Endothelial cell of umbilical vein (primary cell): Measurements from ENCODE around the gene ACE. TPM values are rescaled to one million over a fixed set of nuclear protein-coding genes. Genes with fewer than 3 reads are reported as not detected.

ENCODE experiments used
- BruUV-seq: library from RNA; stranded (reverse); fragments of 400-500 nt; replicated peaks from 2 replicates; lab custom pipeline; 2021; lab: Mats Ljungman, UMichigan
- CTCF ChIA-PET: fragments of 300-600, 350-600 bp; sonication (Branson Sonifier 250); formaldehyde crosslinking; loops from one replicate; lab custom pipeline; 2021; ENCODE audit warnings: antibody characterized with exemption, inconsistent platforms; lab: Charles Lee
- POLR2A ChIA-PET: fragments of 300-600, 350-600 bp; sonication (Branson Sonifier 250); formaldehyde crosslinking; loops from one replicate; lab custom pipeline; 2021; ENCODE audit warnings: antibody characterized with exemption, inconsistent platforms; lab: Charles Lee
- DNase-seq: peaks from one replicate; pipeline ENCODE4 v3.0.0-alpha.2; 2011; ENCODE audit warnings: low read depth, low spot score
- FAIRE-seq: peaks from 2 replicates; lab custom pipeline; 2011; peaks lifted over from hg19 to GRCh38; lab: Jason Lieb, UNC
- H2AFZ ChIP-seq: 2 replicates; pipeline ENCODE4 v1.6.0; 2012; ENCODE audit warnings: low read depth, low read length, control low read depth, inconsistent platforms
- H3K27ac ChIP-seq: 2 replicates; pipeline ENCODE4 v1.5.1; 2011; ENCODE audit warnings: low read depth, mild to moderate bottlenecking, control low read depth, low read length, moderate library complexity; ENCODE audit not compliant: insufficient read depth
- H3K27me3 ChIP-seq, 2 experiments: 2 replicates each; pipeline versions ENCODE4 v1.6.0 to v1.6.1; 2011; ENCODE audit warnings: low read length in 2 of 2, mixed read lengths in 1 of 2; ENCODE audit not compliant: control insufficient read depth in 2 of 2, insufficient read depth in 2 of 2
- H3K36me3 ChIP-seq, 2 experiments: 2 replicates in 1 of 2; 3 replicates in 1 of 2; pipeline ENCODE4 v1.5.1; 2011; ENCODE audit warnings: low read length in 2 of 2, mild to moderate bottlenecking in 1 of 2, moderate library complexity in 1 of 2; ENCODE audit not compliant: control insufficient read depth in 2 of 2, insufficient read depth in 2 of 2; ENCODE audit errors: extremely low read depth in 1 of 2
- H3K4me1 ChIP-seq: 3 replicates; pipeline ENCODE4 v1.5.1; 2011; ENCODE audit warnings: mild to moderate bottlenecking, low read length; ENCODE audit not compliant: control insufficient read depth, insufficient read depth; ENCODE audit errors: extremely low read depth
- H3K4me2 ChIP-seq: 2 replicates; pipeline ENCODE4 v1.6.1; 2011; ENCODE audit warnings: low read length, control low read depth, mixed read lengths; ENCODE audit not compliant: insufficient read depth
- H3K4me3 ChIP-seq, 3 experiments: fragments of 200-600 bp in 1 of 3; sonication (generic), shearing (Covaris generic) in 1 of 3; replicated peaks in 1 of 3; 2 replicates each; pipeline ENCODE4 v1.5.1; 2011 to 2016; ENCODE audit warnings: control low read depth in 3 of 3, low read length in 3 of 3, mild to moderate bottlenecking in 2 of 3, inconsistent platforms in 1 of 3, low read depth in 1 of 3, moderate library complexity in 1 of 3; ENCODE audit not compliant: insufficient read depth in 1 of 3
- H3K79me2 ChIP-seq: 2 replicates; pipeline ENCODE4 v1.6.0; 2012; ENCODE audit warnings: low read length, inconsistent platforms; ENCODE audit not compliant: control insufficient read depth, insufficient read depth
- H3K9ac ChIP-seq: replicated peaks from 2 replicates; pipeline ENCODE3; 2011; ENCODE audit warnings: low read length, control low read depth; ENCODE audit not compliant: insufficient read depth; ENCODE audit errors: extremely low read depth
- H3K9me1 ChIP-seq: replicated peaks from 3 replicates; pipeline ENCODE4 v1.6.0; 2011; ENCODE audit warnings: mild to moderate bottlenecking, low read length; ENCODE audit not compliant: control insufficient read depth, insufficient read depth; ENCODE audit errors: extremely low read depth
- H3K9me3 ChIP-seq: replicated peaks from 2 replicates; pipeline ENCODE4 v1.5.1; 2012; ENCODE audit warnings: low read length, inconsistent platforms; ENCODE audit not compliant: control insufficient read depth, insufficient read depth
- H4K20me1 ChIP-seq: replicated peaks from 2 replicates; pipeline ENCODE3; 2011; ENCODE audit warnings: mild to moderate bottlenecking, low read length; ENCODE audit not compliant: control insufficient read depth, insufficient read depth; ENCODE audit errors: extremely low read depth
- EZH2 ChIP-seq: IDR thresholded peaks from 2 replicates; pipeline ENCODE4 v1.6.1; 2012; ENCODE audit warnings: borderline replicate concordance, low read depth, mild to moderate bottlenecking, moderate library complexity, low read length, inconsistent platforms; ENCODE audit not compliant: severe bottlenecking
- FOS ChIP-seq: IDR thresholded peaks from 2 replicates; pipeline ENCODE4 v1.6.1; 2011; ENCODE audit warnings: mild to moderate bottlenecking, low read length, moderate library complexity, borderline replicate concordance; ENCODE audit not compliant: insufficient read depth
- GATA2 ChIP-seq: IDR thresholded peaks from 2 replicates; pipeline ENCODE4 v1.7.0; 2011; ENCODE audit warnings: low read depth, mild to moderate bottlenecking, moderate library complexity, mixed read lengths, low read length; ENCODE audit not compliant: insufficient read length, insufficient read depth
- JUN ChIP-seq: IDR thresholded peaks from 2 replicates; pipeline ENCODE4 v1.6.1; 2011; ENCODE audit warnings: borderline replicate concordance, low read depth; ENCODE audit not compliant: insufficient read length, insufficient read depth
- MYC ChIP-seq: IDR thresholded peaks from one replicate; pipeline ENCODE4 v1.6.1; 2011; ENCODE audit warnings: mild to moderate bottlenecking, low read depth, low read length
- POLR2A ChIP-seq: IDR thresholded peaks from 2 replicates; pipeline ENCODE4 v1.6.1; 2012; ENCODE audit warnings: low read depth, mild to moderate bottlenecking, control low read depth, low read length
- POLR2AphosphoS5 ChIP-seq: IDR thresholded peaks from 2 replicates; pipeline ENCODE4 v1.6.1; 2012; ENCODE audit warnings: low read depth, mild to moderate bottlenecking, control low read depth, low read length, moderate library complexity; ENCODE audit not compliant: insufficient read depth
- dilution Hi-C: fragments of 300-500 bp; cut with MboI; formaldehyde crosslinking; loops from one replicate; pipeline ENCODE4 v1.15.0; 2019; ENCODE audit warnings: low sequenced_read_pairs; ENCODE audit not compliant: extremely low pct_ligation_motif_present
- intact Hi-C: fragments of 100-400 bp; cut with micrococcal nuclease; formaldehyde crosslinking; loops from one replicate; pipeline ENCODE4 v1.10.0; 2022
- polyA plus RNA-seq, 4 experiments: library from polyadenylated mRNA; depleted of rRNA in 3 of 4; stranded (reverse) in 3 of 4; unstranded in 1 of 4; fragments of >200 nt; gene quantifications; 2 replicates each; pipeline versions ENCODE4 v1.2.1 to v1.2.3, GENCODE V29; 2011 to 2012; ENCODE audit warnings: missing spikeins in 1 of 4
- total RNA-seq: library from RNA; stranded (reverse); gene quantifications from 2 replicates; pipeline ENCODE4 v1.2.3, GENCODE V29; 2021
- TF ChIP-seq, protein P1 (sequence below): IDR thresholded peaks from 2 replicates; pipeline ENCODE4 v1.6.1; 2011; ENCODE audit not compliant: insufficient read depth, insufficient read length
- TF ChIP-seq, protein P2 (sequence below), 2 donors: IDR thresholded peaks; 1 replicate in 1 of 2; 2 replicates in 1 of 2; pipeline ENCODE4 v1.5.1; 2011; ENCODE audit warnings: low read length in 2 of 2, mild to moderate bottlenecking in 2 of 2, moderate library complexity in 2 of 2, control low read depth in 1 of 2, inconsistent platforms in 1 of 2, low read depth in 1 of 2; ENCODE audit not compliant: insufficient read depth in 1 of 2; ENCODE audit errors: extremely low read depth in 1 of 2

The ACE gene
- total and polyA plus RNA-seq, 2 donors (not counting 3 experiments of a cell fraction or from before 2014, with no cell fraction given): 63.4 to 207 TPM

DNA sequence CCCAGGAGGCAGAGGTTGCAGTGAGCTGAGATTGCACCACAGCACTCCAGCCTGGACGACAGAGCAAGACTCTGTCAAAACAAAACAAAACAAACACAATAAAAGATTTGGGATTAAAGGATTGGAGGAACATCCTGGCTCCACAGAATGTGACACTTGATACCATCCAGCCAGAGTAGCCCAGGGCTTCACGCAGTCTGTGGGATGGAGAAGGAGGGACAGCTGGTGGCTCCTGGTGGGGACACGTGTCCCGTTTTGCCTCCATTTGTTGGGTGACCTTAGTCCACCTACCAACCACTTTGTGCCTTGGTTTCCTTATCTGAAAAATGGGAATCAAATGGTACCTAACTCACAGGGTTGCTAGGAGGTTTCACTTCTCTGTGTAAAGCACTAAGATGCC lies 18.4 kb upstream of the ACE start:
- peaks cover 13% of the 10 kb centered on the region for H3K4me1 ChIP-seq
- H3K36me3 ChIP-seq: no peaks in the 10 kb centered on the region
- H3K9me1 ChIP-seq: no peaks in the 10 kb centered on the region
- H3K79me2 ChIP-seq: no peaks in the 10 kb centered on the region
- ChIA-PET POLR2A (interaction anchor here (0.6 kb wide), 1 partner anchor 93 kb away, joined by 6 read pairs; no protein-coding TSS in a partner anchor), CTCF (interaction anchor here (1.0 to 3.4 kb wide), 3 partner anchors 16 to 33 kb away, joined by 5 to 18 read pairs (median 12); partner anchors contain the start of gene ACE)
- DNase-seq (no peak), FAIRE-seq (peak; percentile 4)
- no peaks in the 10 kb centered on the region for H3K27me3 ChIP-seq
- no peak overlapping the region for H3K4me2 ChIP-seq
- no peak overlapping the region for H3K27ac ChIP-seq
- H3K4me3 ChIP-seq: no peak overlapping the region
- no TSS peak for BruUV-seq
- no peak overlapping the region for H3K9ac ChIP-seq
- intact Hi-C loops (no loop called here), dilution Hi-C loops (no loop called here)
- H4K20me1 ChIP-seq: no peaks in the 10 kb centered on the region
- H3K9me3 ChIP-seq: no peaks in the 10 kb centered on the region
- no peak overlapping the region for H2AFZ ChIP-seq
- TF ChIP-seq MYC: no peak
- no peak for TF ChIP-seq FOS
- TF ChIP-seq POLR2AphosphoS5: no peak
- TF ChIP-seq GATA2: no peak
- no peak for TF ChIP-seq EZH2
- TF ChIP-seq JUN: no peak
- TF ChIP-seq, protein P1, sequence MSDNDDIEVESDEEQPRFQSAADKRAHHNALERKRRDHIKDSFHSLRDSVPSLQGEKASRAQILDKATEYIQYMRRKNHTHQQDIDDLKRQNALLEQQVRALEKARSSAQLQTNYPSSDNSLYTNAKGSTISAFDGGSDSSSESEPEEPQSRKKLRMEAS: no peak
- no peak for TF ChIP-seq POLR2A
- TF ChIP-seq, protein P2, sequence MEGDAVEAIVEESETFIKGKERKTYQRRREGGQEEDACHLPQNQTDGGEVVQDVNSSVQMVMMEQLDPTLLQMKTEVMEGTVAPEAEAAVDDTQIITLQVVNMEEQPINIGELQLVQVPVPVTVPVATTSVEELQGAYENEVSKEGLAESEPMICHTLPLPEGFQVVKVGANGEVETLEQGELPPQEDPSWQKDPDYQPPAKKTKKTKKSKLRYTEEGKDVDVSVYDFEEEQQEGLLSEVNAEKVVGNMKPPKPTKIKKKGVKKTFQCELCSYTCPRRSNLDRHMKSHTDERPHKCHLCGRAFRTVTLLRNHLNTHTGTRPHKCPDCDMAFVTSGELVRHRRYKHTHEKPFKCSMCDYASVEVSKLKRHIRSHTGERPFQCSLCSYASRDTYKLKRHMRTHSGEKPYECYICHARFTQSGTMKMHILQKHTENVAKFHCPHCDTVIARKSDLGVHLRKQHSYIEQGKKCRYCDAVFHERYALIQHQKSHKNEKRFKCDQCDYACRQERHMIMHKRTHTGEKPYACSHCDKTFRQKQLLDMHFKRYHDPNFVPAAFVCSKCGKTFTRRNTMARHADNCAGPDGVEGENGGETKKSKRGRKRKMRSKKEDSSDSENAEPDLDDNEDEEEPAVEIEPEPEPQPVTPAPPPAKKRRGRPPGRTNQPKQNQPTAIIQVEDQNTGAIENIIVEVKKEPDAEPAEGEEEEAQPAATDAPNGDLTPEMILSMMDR (IDR thresholded peaks at IDR 0.05; ENCODE audit: extremely low read depth in 1 of 2, insufficient read depth in 1 of 2, low read depth in 1 of 2, low read length in 2 of 2): no peak
